B cell (primary cell): ENCODE measurements around the gene SCNM1. TPM values are rescaled to one million over a fixed set of nuclear protein-coding genes. Genes with fewer than 3 reads are reported as not detected.
A peak's percentile ranks its signal among the peaks of the same experiment; 100 is the strongest.

Source experiments
- ATAC-seq: fragments of 200-7000 bp; cut with Tn5 transposase; one replicate; pipeline ENCODE4 v1.10.0; 2021; ENCODE audit warnings: low read depth, mild to moderate bottlenecking, moderate number of reproducible peaks, moderate library complexity
- CTCF ChIA-PET: fragments of 350-600 bp; sonication (Branson Sonifier 250); formaldehyde crosslinking; loops from one replicate; lab custom pipeline; 2021; ENCODE audit warnings: antibody characterized with exemption, inconsistent platforms; lab: Charles Lee
- POLR2A ChIA-PET: fragments of 350-600 bp; sonication (Branson Sonifier 250); formaldehyde crosslinking; loops from one replicate; lab custom pipeline; 2021; ENCODE audit warnings: antibody characterized with exemption; lab: Charles Lee
- DNase-seq: peaks from one replicate; pipeline ENCODE4 v3.0.0; 2013
- H2AFZ ChIP-seq: 2 replicates; pipeline ENCODE4 v1.6.1; 2012; ENCODE audit warnings: mild to moderate bottlenecking, low read depth, low read length; ENCODE audit not compliant: insufficient read depth, poor library complexity, severe bottlenecking
- H3K27ac ChIP-seq, 2 donors: 1 replicate in 1 of 2; 2 replicates in 1 of 2; pipeline ENCODE4 v1.5.1; 2012 to 2013; ENCODE audit warnings: low read length in 2 of 2, mild to moderate bottlenecking in 2 of 2, moderate library complexity in 1 of 2
- H3K27me3 ChIP-seq, 4 experiments: fragments of 200-600 bp in 1 of 4; sonication (generic) in 1 of 4; replicated peaks in 1 of 4; 1 replicate in 2 of 4; 2 replicates in 2 of 4; pipeline versions ENCODE4 v1.6.1 to v1.7.0; 2013 to 2016; ENCODE audit warnings: low read length in 3 of 4, mild to moderate bottlenecking in 2 of 4, mixed read lengths in 1 of 4, moderate library complexity in 1 of 4; ENCODE audit not compliant: insufficient read depth in 4 of 4, control insufficient read depth in 3 of 4; ENCODE audit errors: control extremely low read depth in 1 of 4
- H3K36me3 ChIP-seq, 2 experiments: replicated peaks in 1 of 2; 1 replicate in 1 of 2; 2 replicates in 1 of 2; pipeline versions ENCODE4 v1.6.1 to v1.7.1; 2013; ENCODE audit warnings: low read length in 1 of 2; ENCODE audit not compliant: insufficient read depth in 2 of 2, control insufficient read depth in 1 of 2; ENCODE audit errors: control extremely low read depth in 1 of 2, extremely low read depth in 1 of 2
- H3K4me1 ChIP-seq, 2 donors: fragments of 200-600 bp in 1 of 2; sonication (generic) in 1 of 2; 1 replicate in 1 of 2; 2 replicates in 1 of 2; pipeline versions ENCODE4 v1.5.1 to v1.6.1; 2013 to 2017; ENCODE audit warnings: low read length in 2 of 2; ENCODE audit not compliant: control insufficient read depth in 2 of 2, insufficient read depth in 2 of 2
- H3K4me2 ChIP-seq: replicated peaks from 2 replicates; pipeline ENCODE3; 2012; ENCODE audit warnings: mild to moderate bottlenecking, low read depth, low read length; ENCODE audit not compliant: poor library complexity, severe bottlenecking
- H3K4me3 ChIP-seq, 5 experiments: fragments of 200-600 bp in 1 of 5; sonication (generic) in 1 of 5; 1 replicate in 3 of 5; 2 replicates in 2 of 5; pipeline versions ENCODE4 v1.5.1 to v1.7.0; 2011 to 2016; ENCODE audit warnings: low read length in 4 of 5, mild to moderate bottlenecking in 4 of 5, low read depth in 2 of 5, control low read depth in 1 of 5, moderate library complexity in 1 of 5; ENCODE audit not compliant: insufficient read depth in 1 of 5; ENCODE audit errors: control extremely low read depth in 1 of 5, extremely low read depth in 1 of 5
- H3K79me2 ChIP-seq: fragments of 200-600 bp; sonication (generic); one replicate; pipeline ENCODE4 v1.6.0; 2016; ENCODE audit warnings: low read length; ENCODE audit not compliant: control insufficient read depth, insufficient read depth
- H3K9ac ChIP-seq: fragments of 200-600 bp; sonication (generic); 2 replicates; pipeline ENCODE4 v1.6.1; 2017; ENCODE audit warnings: mild to moderate bottlenecking, low read length, moderate library complexity
- H3K9me3 ChIP-seq, 3 donors: one replicate each; pipeline versions ENCODE4 v1.6.1 to v1.7.1; 2013; ENCODE audit warnings: low read length in 2 of 3; ENCODE audit not compliant: control insufficient read depth in 2 of 3, insufficient read depth in 1 of 3; ENCODE audit errors: control extremely low read depth in 1 of 3
- H4K20me1 ChIP-seq: 2 replicates; pipeline ENCODE4 v1.6.0; 2012; ENCODE audit warnings: mild to moderate bottlenecking, low read length; ENCODE audit not compliant: insufficient read depth, control insufficient read depth, poor library complexity, severe bottlenecking
- H3K27ac Mint-ChIP-seq: one replicate; pipeline ENCODE4 v1.8.0; 2021; ENCODE audit warnings: mixed read lengths
- H3K27me3 Mint-ChIP-seq: one replicate; pipeline ENCODE4 v1.8.0; 2021; ENCODE audit warnings: mixed read lengths
- H3K4me1 Mint-ChIP-seq: one replicate; pipeline ENCODE4 v1.8.0; 2021; ENCODE audit warnings: mixed read lengths
- H3K4me3 Mint-ChIP-seq: one replicate; pipeline ENCODE4 v1.8.0; 2021; ENCODE audit warnings: mixed read lengths
- H3K9me3 Mint-ChIP-seq: one replicate; pipeline ENCODE4 v1.8.0; 2022; ENCODE audit warnings: mixed read lengths; ENCODE audit not compliant: insufficient read depth
- EZH2 ChIP-seq: IDR thresholded peaks from 2 replicates; pipeline ENCODE4 v1.6.1; 2012; ENCODE audit warnings: borderline replicate concordance, low read depth, mild to moderate bottlenecking, moderate library complexity, low read length; ENCODE audit not compliant: insufficient read depth, poor library complexity, severe bottlenecking
- WGBS: methylation state at CpG from one replicate; pipeline ENCODE4 v1.1.5; 2013; ENCODE audit warnings: missing lambda C conversion rate; ENCODE audit not compliant: insufficient coverage; 5-methylcytosine and 5-hydroxymethylcytosine counted together
- intact Hi-C: fragments of 100-400 bp; cut with micrococcal nuclease; formaldehyde crosslinking; loops from one replicate; pipeline ENCODE4 v1.10.0; 2022
- polyA plus RNA-seq: library from polyadenylated mRNA; depleted of rRNA; stranded (reverse); fragments of >200 nt; gene quantifications from 2 replicates; pipeline ENCODE4 v1.2.3, GENCODE V29; 2012
- total RNA-seq, 2 donors: library from RNA; stranded (reverse); fragments of 120-200 nt in 1 of 2; gene quantifications; 1 replicate in 1 of 2; 2 replicates in 1 of 2; pipeline versions ENCODE4 v1.2.3 to v1.2.4, GENCODE V29; 2013 to 2022
- TF ChIP-seq, protein P1 (sequence below): fragments of 200-600 bp; IDR thresholded peaks from one replicate; pipeline ENCODE4 v1.8.0; 2022; ENCODE audit warnings: antibody characterized with exemption, mild to moderate bottlenecking

The SCNM1 gene
- total and polyA plus RNA-seq, 2 donors (not counting 1 experiment from before 2014, with no cell fraction given): 46.5 to 53.6 TPM

GRCh38 chr1:151128800-151129199 is 37.1 kb upstream of the SCNM1 start:
- WGBS: 92% methylated on average over 4 of the region's 6 CpGs
- ATAC-seq (no peak), DNase-seq (no peak)
- no peak for TF ChIP-seq EZH2
- TF ChIP-seq, protein P1, sequence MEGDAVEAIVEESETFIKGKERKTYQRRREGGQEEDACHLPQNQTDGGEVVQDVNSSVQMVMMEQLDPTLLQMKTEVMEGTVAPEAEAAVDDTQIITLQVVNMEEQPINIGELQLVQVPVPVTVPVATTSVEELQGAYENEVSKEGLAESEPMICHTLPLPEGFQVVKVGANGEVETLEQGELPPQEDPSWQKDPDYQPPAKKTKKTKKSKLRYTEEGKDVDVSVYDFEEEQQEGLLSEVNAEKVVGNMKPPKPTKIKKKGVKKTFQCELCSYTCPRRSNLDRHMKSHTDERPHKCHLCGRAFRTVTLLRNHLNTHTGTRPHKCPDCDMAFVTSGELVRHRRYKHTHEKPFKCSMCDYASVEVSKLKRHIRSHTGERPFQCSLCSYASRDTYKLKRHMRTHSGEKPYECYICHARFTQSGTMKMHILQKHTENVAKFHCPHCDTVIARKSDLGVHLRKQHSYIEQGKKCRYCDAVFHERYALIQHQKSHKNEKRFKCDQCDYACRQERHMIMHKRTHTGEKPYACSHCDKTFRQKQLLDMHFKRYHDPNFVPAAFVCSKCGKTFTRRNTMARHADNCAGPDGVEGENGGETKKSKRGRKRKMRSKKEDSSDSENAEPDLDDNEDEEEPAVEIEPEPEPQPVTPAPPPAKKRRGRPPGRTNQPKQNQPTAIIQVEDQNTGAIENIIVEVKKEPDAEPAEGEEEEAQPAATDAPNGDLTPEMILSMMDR: no peak
- intact Hi-C loops: no loop called here
- Histone ChIP-seq H3K4me3 (no peak overlapping the region), H4K20me1 (no peaks in the 10 kb centered on the region), H3K9me3 (no peaks in the 10 kb centered on the region), H3K27ac (no peak overlapping the region), H3K4me1 (peaks cover 6 to 15% of the 10 kb centered on the region in 2 donors), H3K27me3 (peaks cover 0 to 4% (median 0%) of the 10 kb centered on the region in 4 experiments), H2AFZ (no peak overlapping the region), H3K36me3 (peaks cover 0 to 6% of the 10 kb centered on the region in 2 experiments), H3K79me2 (no peaks in the 10 kb centered on the region), H3K4me2 (no peak overlapping the region), H3K9ac (no peak overlapping the region)
- Mint-ChIP-seq H3K27me3 (no peaks in the 10 kb centered on the region), H3K27ac (no peak overlapping the region), H3K4me1 (peaks cover 14% of the 10 kb centered on the region), H3K4me3 (no peak overlapping the region), H3K9me3 (no peaks in the 10 kb centered on the region)
- ChIA-PET CTCF (interaction anchor here (1.2 to 3.1 kb wide), 2 partner anchors 29 kb away, joined by 3 to 21 read pairs; no protein-coding TSS in a partner anchor), POLR2A (interaction anchor here (0.7 kb wide), 1 partner anchor 14 kb away, joined by 10 read pairs; no protein-coding TSS in a partner anchor)

- intact Hi-C loops: loop anchor here (1.0 to 2.0 kb wide), 3 partner anchors 15 to 60 kb away; partner anchors contain the start of genes SEMA6C and TNFAIP8L2
- Mint-ChIP-seq H3K4me1 (peaks cover 14% of the 10 kb centered on the region), H3K27ac (peak overlapping the region; percentile 92), H3K4me3 (peak overlapping the region; percentile 89), H3K27me3 (no peaks in the 10 kb centered on the region), H3K9me3 (no peaks in the 10 kb centered on the region)
- ChIA-PET POLR2A (interaction anchor here (0.8 to 1.2 kb wide), 3 partner anchors 25 to 68 kb away, joined by 3 to 4 read pairs (median 3); partner anchors contain the start of genes PIP5K1A and TNFAIP8L2), CTCF (interaction anchor here (1.1 to 3.1 kb wide), 8 partner anchors 13 to 157 kb away, joined by 3 to 21 read pairs (median 5); partner anchors contain the start of genes CERS2 and TNFAIP8L2)
- Histone ChIP-seq H4K20me1 (no peaks in the 10 kb centered on the region), H3K9me3 (no peaks in the 10 kb centered on the region), H2AFZ (peak overlapping the region; percentile 82), H3K27me3 (peaks cover 0 to 4% (median 0%) of the 10 kb centered on the region in 4 experiments), H3K27ac (peak overlapping the region; percentile 46 to 53), H3K4me2 (peak overlapping the region; percentile 76), H3K4me1 (peaks cover 6 to 15% of the 10 kb centered on the region in 2 donors), H3K36me3 (no peaks in the 10 kb centered on the region), H3K79me2 (no peaks in the 10 kb centered on the region), H3K9ac (peak overlapping the region; percentile 58), H3K4me3 (peak overlapping the region in 4 of 5 experiments; percentile 42 to 58 (median 51))
- DNase-seq (peak; percentile 89), ATAC-seq (peak; percentile 100)
- WGBS: 7% methylated on average over 44 of the region's 45 CpGs
- no peak for TF ChIP-seq EZH2
- TF ChIP-seq, protein P1: no peak
Observed at GRCh38 chr1:151130987-151131586, 34.9 kb upstream of the SCNM1 start.
